Transverse colon (tissue), 4 donors: ENCODE measurements around the gene DPH5.

Experiments used
- EP300 ChIP-seq: sonication (generic); formaldehyde crosslinking; IDR thresholded peaks from one replicate; pipeline ENCODE4 v1.6.1; 2017; ENCODE audit warnings: antibody characterized with exemption, low read depth
- POLR2A ChIP-seq: fragments of 450-650 bp; IDR thresholded peaks from one replicate; pipeline ENCODE4 v1.6.1; 2016; ENCODE audit warnings: antibody characterized with exemption, mild to moderate bottlenecking, moderate library complexity
- POLR2AphosphoS5 ChIP-seq, 3 donors: sonication (generic); formaldehyde crosslinking; IDR thresholded peaks; one replicate each; pipeline ENCODE4 v1.6.1; 2016; ENCODE audit warnings: antibody characterized with exemption in 3 of 3
- TF ChIP-seq, protein P1 (sequence below), 5 experiments: fragments of 200-600 bp in 3 of 5; fragments of 450-650 bp in 2 of 5; sonication (generic) in 3 of 5; IDR thresholded peaks; 1 replicate in 2 of 5; 2 replicates in 3 of 5; pipeline ENCODE4 v1.5.1; 2016 to 2017; ENCODE audit warnings: antibody characterized with exemption in 5 of 5, inconsistent platforms in 3 of 5, mild to moderate bottlenecking in 2 of 5, moderate library complexity in 1 of 5

DNA sequence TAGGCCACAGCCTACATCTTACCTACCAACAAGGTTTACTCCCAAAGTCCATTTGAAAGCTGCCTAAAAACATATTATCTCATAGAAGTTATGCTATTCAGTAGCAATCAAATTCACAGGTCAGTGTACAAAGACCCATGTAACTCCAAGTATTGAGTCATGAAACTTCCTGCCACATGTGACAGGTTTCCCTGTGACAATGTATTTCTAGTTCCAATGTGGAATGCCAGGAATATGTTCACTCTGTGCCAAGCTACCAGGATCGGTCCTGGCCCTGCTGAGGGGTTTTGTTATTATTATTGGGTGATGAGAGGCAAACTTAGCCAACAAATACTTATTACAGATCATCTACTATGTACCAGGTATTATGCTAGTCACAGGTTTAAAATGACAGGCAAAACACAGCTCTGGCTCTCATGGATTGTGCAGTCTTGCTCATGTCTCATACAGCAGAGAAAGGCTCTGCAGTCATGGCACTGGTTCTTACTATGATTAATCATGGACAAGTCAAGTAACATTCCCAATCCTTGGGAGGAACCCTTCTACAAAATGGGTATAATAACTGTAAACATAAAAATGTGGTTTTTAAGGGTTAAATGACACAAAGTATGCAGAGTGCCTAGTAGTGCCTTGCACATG lies 22.5 kb downstream of the DPH5 start:
- TF ChIP-seq, protein P1, sequence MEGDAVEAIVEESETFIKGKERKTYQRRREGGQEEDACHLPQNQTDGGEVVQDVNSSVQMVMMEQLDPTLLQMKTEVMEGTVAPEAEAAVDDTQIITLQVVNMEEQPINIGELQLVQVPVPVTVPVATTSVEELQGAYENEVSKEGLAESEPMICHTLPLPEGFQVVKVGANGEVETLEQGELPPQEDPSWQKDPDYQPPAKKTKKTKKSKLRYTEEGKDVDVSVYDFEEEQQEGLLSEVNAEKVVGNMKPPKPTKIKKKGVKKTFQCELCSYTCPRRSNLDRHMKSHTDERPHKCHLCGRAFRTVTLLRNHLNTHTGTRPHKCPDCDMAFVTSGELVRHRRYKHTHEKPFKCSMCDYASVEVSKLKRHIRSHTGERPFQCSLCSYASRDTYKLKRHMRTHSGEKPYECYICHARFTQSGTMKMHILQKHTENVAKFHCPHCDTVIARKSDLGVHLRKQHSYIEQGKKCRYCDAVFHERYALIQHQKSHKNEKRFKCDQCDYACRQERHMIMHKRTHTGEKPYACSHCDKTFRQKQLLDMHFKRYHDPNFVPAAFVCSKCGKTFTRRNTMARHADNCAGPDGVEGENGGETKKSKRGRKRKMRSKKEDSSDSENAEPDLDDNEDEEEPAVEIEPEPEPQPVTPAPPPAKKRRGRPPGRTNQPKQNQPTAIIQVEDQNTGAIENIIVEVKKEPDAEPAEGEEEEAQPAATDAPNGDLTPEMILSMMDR (IDR thresholded peaks at IDR 0.05): no peak
- TF ChIP-seq POLR2A (no peak), EP300 (no peak), POLR2AphosphoS5 (IDR thresholded peaks at IDR 0.05) (no peak)
